ENCODE measurements around the gene TCEAL8.

DNA sequence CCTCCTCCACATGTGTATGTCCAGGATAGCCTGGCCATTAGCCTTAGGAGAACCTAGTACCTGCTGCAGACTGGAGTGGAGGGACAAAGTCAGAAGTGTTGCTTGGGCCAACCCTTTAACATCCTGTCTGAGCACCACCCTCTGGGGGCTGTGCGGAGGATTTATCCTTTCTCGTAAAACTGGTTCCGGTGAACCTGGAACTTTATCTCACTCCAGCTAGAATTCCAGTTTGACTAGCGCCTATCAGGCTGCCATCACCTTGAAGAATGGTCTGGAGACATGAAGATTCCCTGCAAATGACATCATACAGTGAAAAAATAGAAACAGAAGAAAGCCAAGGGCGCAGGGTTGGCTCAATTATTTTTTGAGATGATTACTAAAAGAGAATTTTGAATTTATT is 4.0 kb downstream of the TCEAL8 start:
- TF ChIP-seq CTCF (IDR thresholded peaks at IDR 0.05) (no peak), POLR2AphosphoS5 (IDR thresholded peaks at IDR 0.05) (no peak), EP300 (IDR thresholded peaks at IDR 0.05) (no peak)
